NCI-H510A (cell line): ENCODE data around the gene ACSM2B.
"Not testable (repeated sequence)": the region's sequence is repeated elsewhere in the genome, so short reads cannot be mapped to it uniquely, and the experiment has no call there.

Experiments used
- DNase-seq: peaks from one replicate; lab custom pipeline; 2025; lab: John Stamatoyannopoulos, UW

The ACSM2B gene

GRCh38 chr16:20536669-20537068 lies 39.5 kb downstream of the ACSM2B start:
- not testable (repeated sequence) for DNase-seq

DNA sequence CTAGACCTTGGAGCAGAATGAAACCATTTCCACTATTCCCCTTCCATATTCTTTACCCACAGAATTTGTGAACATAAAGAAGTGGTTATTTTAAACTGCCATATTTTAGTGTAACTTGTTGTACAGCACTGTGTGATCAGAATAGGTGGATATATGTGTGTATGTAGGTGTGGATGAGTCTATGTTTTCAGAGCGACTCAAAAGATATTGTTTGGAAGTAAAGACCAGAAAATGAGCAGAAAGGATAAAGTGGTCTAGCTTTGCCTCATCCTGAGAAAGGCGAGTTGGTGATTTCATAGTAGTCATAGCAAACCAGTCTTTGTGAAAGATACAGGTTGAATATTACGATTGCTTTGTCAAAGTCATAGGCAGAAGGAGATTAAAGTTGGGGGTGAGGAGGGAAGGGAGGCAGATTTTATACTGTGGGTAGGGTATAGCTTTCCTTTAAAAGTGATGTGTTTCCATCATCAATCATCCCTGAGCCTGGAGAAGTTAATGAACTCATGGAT lies 43.8 kb downstream of the ACSM2B start:
- DNase-seq, result not testable (repeated sequence)

DNA sequence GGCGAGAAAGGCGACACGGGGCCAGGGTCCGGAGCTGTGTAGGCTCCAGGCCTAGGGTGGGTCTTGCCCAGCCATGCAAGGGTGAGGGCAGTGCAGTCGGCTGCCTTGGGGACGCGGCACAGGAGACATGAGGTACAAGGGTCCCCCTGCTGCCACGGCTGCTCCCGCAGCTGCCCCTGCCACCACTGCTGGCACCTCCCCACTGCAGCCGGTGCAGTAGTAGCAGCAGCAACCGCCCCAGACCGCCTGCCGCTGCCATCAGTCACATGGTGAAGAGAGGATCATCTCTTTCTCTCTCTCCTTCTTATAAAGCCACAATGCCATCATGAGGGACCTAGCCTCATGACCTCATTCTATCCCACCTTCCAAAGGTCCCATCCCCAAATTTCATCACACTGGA lies 44.4 kb downstream of the ACSM2B start:
- DNase-seq, result not testable (repeated sequence)

DNA sequence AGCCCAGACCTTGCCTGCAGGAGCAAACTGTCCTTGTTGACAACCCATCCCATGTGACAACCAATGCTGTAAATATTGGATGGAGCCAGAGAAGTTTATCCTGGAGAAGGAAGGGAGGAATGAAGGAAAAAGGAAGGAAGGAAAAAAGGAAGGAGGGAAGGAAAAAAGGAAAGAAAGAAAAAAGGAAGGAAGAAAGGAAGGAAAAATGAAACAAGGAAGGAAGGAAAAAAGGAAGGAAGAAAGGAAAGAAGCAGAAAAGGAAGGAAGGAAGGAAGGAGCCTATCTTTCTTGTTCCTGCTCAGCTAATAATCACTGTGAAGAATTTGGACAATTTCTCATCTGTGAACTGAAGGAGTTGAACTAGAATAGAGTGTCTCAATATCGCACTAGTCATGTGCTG lies 56.1 kb downstream of the ACSM2B start:
- DNase-seq, result no peak

GRCh38 chr16:20519231-20519630 lies 56.9 kb downstream of the ACSM2B start:
- no peak for DNase-seq

DNA sequence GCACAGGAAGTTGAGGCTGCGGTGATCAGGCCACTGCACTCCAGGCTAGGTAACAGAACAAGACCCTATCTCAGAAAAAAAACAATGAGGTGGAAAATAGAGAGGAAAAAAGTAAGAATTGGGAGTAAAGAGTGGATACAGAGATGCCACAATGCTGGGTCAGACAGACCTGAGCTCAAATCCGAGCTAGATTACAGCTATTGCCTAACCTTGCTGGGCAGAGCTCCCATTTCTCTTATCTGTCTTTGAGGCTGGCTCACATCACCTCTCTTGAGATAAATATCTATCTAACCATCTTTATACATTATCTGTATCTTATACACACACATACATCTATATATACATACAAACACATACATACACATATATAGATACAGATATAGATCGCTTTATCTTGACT lies 59.0 kb downstream of the ACSM2B start:
- DNase-seq, result no peak

DNA sequence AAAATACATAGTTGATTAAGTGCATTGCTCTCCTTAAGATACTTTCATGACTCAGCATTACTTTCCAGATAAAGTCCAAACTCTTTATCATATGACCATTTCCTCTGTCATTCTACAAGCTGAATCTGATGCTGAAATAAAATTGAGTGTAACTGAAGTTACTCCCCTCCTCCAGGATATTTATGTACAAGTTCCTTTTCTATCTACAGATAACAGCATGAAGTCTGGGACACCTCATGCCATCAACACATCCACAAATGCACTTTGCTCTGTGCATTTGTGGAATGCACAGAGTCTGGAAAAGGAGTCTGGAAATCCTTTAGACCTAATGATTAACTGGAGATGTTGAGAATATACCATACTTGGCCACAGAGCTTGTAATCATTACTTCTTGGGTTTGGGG lies 60.5 kb downstream of the ACSM2B start:
- DNase-seq, result no peak

DNA sequence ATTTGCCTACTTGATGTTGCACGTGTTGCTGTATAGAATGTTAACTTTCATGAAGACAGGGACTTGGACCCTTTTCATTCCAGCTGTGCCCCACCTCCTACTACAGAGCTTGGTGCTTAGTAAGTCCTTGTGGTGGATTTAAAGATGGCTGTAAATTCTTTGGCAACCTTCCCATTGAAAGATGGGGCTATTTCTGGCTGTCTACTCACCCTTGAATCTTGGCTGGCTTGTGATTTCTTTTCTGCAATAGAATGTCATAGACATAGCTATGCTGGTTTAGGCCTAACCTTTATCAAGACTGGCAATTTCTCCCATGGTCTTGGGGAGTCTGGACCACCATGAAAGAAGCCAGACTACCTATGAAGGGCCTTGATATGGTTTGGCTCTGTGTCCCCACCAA lies 65.8 kb downstream of the ACSM2B start:
- no peak for DNase-seq

- no peak for DNase-seq
Measured at GRCh38 chr16:20507280-20507679, 68.9 kb downstream of the ACSM2B start.

GRCh38 chr16:20504418-20504817 lies 71.7 kb downstream of the ACSM2B start:
- no peak for DNase-seq

DNA sequence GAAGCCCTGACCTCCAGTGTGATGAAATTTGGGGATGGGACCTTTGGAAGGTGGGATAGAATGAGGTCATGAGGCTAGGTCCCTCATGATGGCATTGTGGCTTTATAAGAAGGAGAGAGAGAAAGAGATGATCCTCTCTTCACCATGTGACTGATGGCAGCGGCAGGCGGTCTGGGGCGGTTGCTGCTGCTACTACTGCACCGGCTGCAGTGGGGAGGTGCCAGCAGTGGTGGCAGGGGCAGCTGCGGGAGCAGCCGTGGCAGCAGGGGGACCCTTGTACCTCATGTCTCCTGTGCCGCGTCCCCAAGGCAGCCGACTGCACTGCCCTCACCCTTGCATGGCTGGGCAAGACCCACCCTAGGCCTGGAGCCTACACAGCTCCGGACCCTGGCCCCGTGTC lies 84.7 kb downstream of the ACSM2B start:
- DNase-seq, result not testable (repeated sequence)

- DNase-seq, result not testable (repeated sequence)
Measured at GRCh38 chr16:20490994-20491393, 85.2 kb downstream of the ACSM2B start.
